GM12801 (cell line): ENCODE results near the gene KRTAP3-2.
"Not testable (repeated sequence)": the region's sequence is repeated elsewhere in the genome, so short reads cannot be mapped to it uniquely, and the experiment has no call there.

ENCODE experiments used
- CTCF ChIP-seq: IDR thresholded peaks from one replicate; pipeline ENCODE4 v1.5.1; 2011; ENCODE audit warnings: control low read depth; ENCODE audit not compliant: insufficient read length; ENCODE audit errors: extremely low read depth

The KRTAP3-2 gene

GRCh38 chr17:40999563-40999962, at the start of gene KRTAP3-2:
Gene KRTAP3-2 (minus strand): TSS chr17:40999906. CDS start chr17:40999853, 53 bp downstream.
- TF ChIP-seq CTCF = not testable (repeated sequence)

- no peak for TF ChIP-seq CTCF
Measured at GRCh38 chr17:41049110-41049509, 49.4 kb upstream of the KRTAP3-2 start.

GRCh38 chr17:41048441-41048840, 48.7 kb upstream of the KRTAP3-2 start:
- no peak for TF ChIP-seq CTCF

- not testable (repeated sequence) for TF ChIP-seq CTCF
Measured at GRCh38 chr17:41046735-41047465, 47.2 kb upstream of the KRTAP3-2 start, which contains the start of gene KRTAP2-1. Gene KRTAP2-1 (minus strand): TSS chr17:41047316. CDS start chr17:41047267, 49 bp downstream.

- no peak for TF ChIP-seq CTCF
Measured at GRCh38 chr17:41042953-41043352, 43.2 kb upstream of the KRTAP3-2 start.

GRCh38 chr17:41040783-41041571, 41.3 kb upstream of the KRTAP3-2 start, which contains the start of gene KRTAP1-1:
Gene KRTAP1-1 (minus strand): TSS chr17:41041450. CDS start chr17:41041397, 53 bp downstream.
- TF ChIP-seq CTCF = not testable (repeated sequence)

GRCh38 chr17:41037853-41038350, 38.2 kb upstream of the KRTAP3-2 start:
- no peak for TF ChIP-seq CTCF
